HepG2 (cell line): ENCODE measurements around the gene LCN12.
"Not testable (repeated sequence)": the region's sequence is repeated elsewhere in the genome, so short reads cannot be mapped to it uniquely, and the experiment has no call there.

ENCODE experiments used
- BRD4 ChIP-seq: sonication (generic); formaldehyde crosslinking; IDR thresholded peaks from 2 replicates; pipeline ENCODE4 v1.4.0; 2020; ENCODE audit warnings: missing genetic modification reagents
- CAMTA2 ChIP-seq: sonication (generic); formaldehyde crosslinking; IDR thresholded peaks from 2 replicates; pipeline ENCODE4 v1.4.0; 2020; ENCODE audit warnings: mild to moderate bottlenecking, missing genetic modification reagents, borderline replicate concordance
- CREM ChIP-seq, 2 experiments: sonication (generic) in 1 of 2; formaldehyde crosslinking in 1 of 2; IDR thresholded peaks; 2 replicates each; pipeline versions ENCODE4 v1.4.0 to v1.6.1; 2016 to 2020; ENCODE audit warnings: antibody characterized with exemption in 1 of 2, mild to moderate bottlenecking in 1 of 2, missing genetic modification reagents in 1 of 2
- DNMT1 ChIP-seq: sonication (generic); formaldehyde crosslinking; IDR thresholded peaks from 2 replicates; pipeline ENCODE4 v1.5.1; 2020; ENCODE audit warnings: mild to moderate bottlenecking, missing genetic modification reagents
- E2F1 ChIP-seq: sonication (generic); formaldehyde crosslinking; IDR thresholded peaks from 2 replicates; pipeline ENCODE4 v1.5.0; 2020; ENCODE audit warnings: missing genetic modification reagents
- JUND ChIP-seq: sonication (generic); formaldehyde crosslinking; IDR thresholded peaks from 2 replicates; pipeline ENCODE4 v1.8.0; 2022; ENCODE audit warnings: mild to moderate bottlenecking, missing genetic modification reagents
- POLR2A ChIP-seq, 2 experiments: IDR thresholded peaks; 2 replicates each; pipeline ENCODE4 v1.6.1; 2011; ENCODE audit warnings: low read depth in 2 of 2, low read length in 2 of 2, mild to moderate bottlenecking in 1 of 2, moderate library complexity in 1 of 2; ENCODE audit not compliant: insufficient read depth in 1 of 2
- PRDM15 ChIP-seq: sonication (generic); formaldehyde crosslinking; IDR thresholded peaks from 2 replicates; pipeline ENCODE4 v1.4.0; 2020; ENCODE audit warnings: missing genetic modification reagents
- SIN3A ChIP-seq: IDR thresholded peaks from 2 replicates; pipeline ENCODE4 v1.6.1; 2011; ENCODE audit warnings: low read depth, mild to moderate bottlenecking, control low read depth, low read length, borderline replicate concordance
- ZKSCAN1 ChIP-seq: fragments of 150-350 bp; IDR thresholded peaks from 2 replicates; pipeline ENCODE4 v1.6.1; 2014; ENCODE audit warnings: low read length
- ZNF274 ChIP-seq: sonication (generic); formaldehyde crosslinking; IDR thresholded peaks from 2 replicates; pipeline ENCODE4 v1.5.1; 2020; ENCODE audit warnings: mild to moderate bottlenecking, missing genetic modification reagents
- ZNF329 ChIP-seq: sonication (generic); formaldehyde crosslinking; IDR thresholded peaks from 2 replicates; pipeline ENCODE4 v1.9.0; 2021; ENCODE audit warnings: low read depth, mild to moderate bottlenecking, missing genetic modification reagents
- TF ChIP-seq, protein P1 (sequence below): sonication (generic); formaldehyde crosslinking; conservative IDR thresholded peaks from 2 replicates; pipeline ENCODE4 v1.4.0; 2020; ENCODE audit warnings: missing genetic modification reagents
- TF ChIP-seq, protein P2 (sequence below): sonication (generic); formaldehyde crosslinking; IDR thresholded peaks from 2 replicates; pipeline ENCODE4 v1.8.0; 2022; ENCODE audit warnings: mild to moderate bottlenecking, missing genetic modification reagents, moderate library complexity

- TF ChIP-seq BRD4 (CRISPR knock-in tag); ZNF274; CREM (IDR thresholded peaks at IDR 0.05); CREM (CRISPR knock-in tag; IDR thresholded peaks at IDR 0.05); ZKSCAN1; CAMTA2 (CRISPR knock-in tag); PRDM15 (CRISPR knock-in tag); SIN3A; DNMT1; ZNF329 (CRISPR knock-in tag); E2F1 (CRISPR knock-in tag); JUND; POLR2A (IDR thresholded peaks at IDR 0.05; ENCODE audit: insufficient read depth in 1 of 2, low read depth in 2 of 2, low read length in 2 of 2): not testable (repeated sequence)
- TF ChIP-seq, protein P1, sequence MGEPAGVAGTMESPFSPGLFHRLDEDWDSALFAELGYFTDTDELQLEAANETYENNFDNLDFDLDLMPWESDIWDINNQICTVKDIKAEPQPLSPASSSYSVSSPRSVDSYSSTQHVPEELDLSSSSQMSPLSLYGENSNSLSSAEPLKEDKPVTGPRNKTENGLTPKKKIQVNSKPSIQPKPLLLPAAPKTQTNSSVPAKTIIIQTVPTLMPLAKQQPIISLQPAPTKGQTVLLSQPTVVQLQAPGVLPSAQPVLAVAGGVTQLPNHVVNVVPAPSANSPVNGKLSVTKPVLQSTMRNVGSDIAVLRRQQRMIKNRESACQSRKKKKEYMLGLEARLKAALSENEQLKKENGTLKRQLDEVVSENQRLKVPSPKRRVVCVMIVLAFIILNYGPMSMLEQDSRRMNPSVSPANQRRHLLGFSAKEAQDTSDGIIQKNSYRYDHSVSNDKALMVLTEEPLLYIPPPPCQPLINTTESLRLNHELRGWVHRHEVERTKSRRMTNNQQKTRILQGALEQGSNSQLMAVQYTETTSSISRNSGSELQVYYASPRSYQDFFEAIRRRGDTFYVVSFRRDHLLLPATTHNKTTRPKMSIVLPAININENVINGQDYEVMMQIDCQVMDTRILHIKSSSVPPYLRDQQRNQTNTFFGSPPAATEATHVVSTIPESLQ (CRISPR knock-in tag) = not testable (repeated sequence)
- TF ChIP-seq, protein P2, sequence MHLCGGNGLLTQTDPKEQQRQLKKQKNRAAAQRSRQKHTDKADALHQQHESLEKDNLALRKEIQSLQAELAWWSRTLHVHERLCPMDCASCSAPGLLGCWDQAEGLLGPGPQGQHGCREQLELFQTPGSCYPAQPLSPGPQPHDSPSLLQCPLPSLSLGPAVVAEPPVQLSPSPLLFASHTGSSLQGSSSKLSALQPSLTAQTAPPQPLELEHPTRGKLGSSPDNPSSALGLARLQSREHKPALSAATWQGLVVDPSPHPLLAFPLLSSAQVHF (CRISPR knock-in tag) = not testable (repeated sequence)
Observed at GRCh38 chr9:137004285-137004684, 52.2 kb downstream of the LCN12 start.
